ENCODE measurements around the gene TMEM63A. TPM values are rescaled to one million over a fixed set of nuclear protein-coding genes. Genes with fewer than 3 reads are reported as not detected.

Gene TMEM63A
- total RNA-seq, 1 donor from 2014 or later: 5.1 TPM

GRCh38 chr1:225903623-225904022 is 21.4 kb upstream of the TMEM63A start:
- no peaks in the 10 kb centered on the region for H3K36me3 ChIP-seq
- no peak overlapping the region for H3K4me2 ChIP-seq
- peaks cover 12% of the 10 kb centered on the region for H3K4me1 ChIP-seq
- no peaks in the 10 kb centered on the region for H4K20me1 ChIP-seq (ENCODE audit: low read depth)
- no peak overlapping the region for H3K9ac ChIP-seq
- Mint-ChIP-seq H3K9me3 (no peaks in the 10 kb centered on the region), H3K4me1 (peaks cover 10% of the 10 kb centered on the region), H3K36me3 (no peaks in the 10 kb centered on the region), H3K27ac (no peak overlapping the region), H3K27me3 (ENCODE audit: insufficient read depth, low read depth) (no peaks in the 10 kb centered on the region), H3K4me3 (no peak overlapping the region)
- no peak for DNase-seq (ENCODE audit: low spot score)
- H2AFZ ChIP-seq (replicated peaks): no peak overlapping the region
- H3K79me2 ChIP-seq (ENCODE audit: low read depth): no peaks in the 10 kb centered on the region
- no peaks in the 10 kb centered on the region for H3K9me3 ChIP-seq (ENCODE audit: low read depth)
- no peaks in the 10 kb centered on the region for H3K27me3 ChIP-seq
- peaks cover 6% of the 10 kb centered on the region for H3F3A ChIP-seq (ENCODE audit: low read depth)
- H3K27ac ChIP-seq: no peak overlapping the region
- no peak overlapping the region for H3K4me3 ChIP-seq
- TF ChIP-seq EZH2phosphoT487 (IDR thresholded peaks at IDR 0.05): no peak
- no peak for TF ChIP-seq EZH2 (IDR thresholded peaks at IDR 0.05)
- no peak for TF ChIP-seq CTCF (IDR thresholded peaks at IDR 0.05)

- H3K4me1 ChIP-seq: peaks cover 16% of the 10 kb centered on the region
- no peak overlapping the region for H3K9ac ChIP-seq
- peak overlapping the region; percentile 52 for H3K4me2 ChIP-seq
- H3K9me3 ChIP-seq (ENCODE audit: low read depth): no peaks in the 10 kb centered on the region
- TF ChIP-seq EZH2 (IDR thresholded peaks at IDR 0.05): no peak
- no peak for TF ChIP-seq CTCF (IDR thresholded peaks at IDR 0.05)
- no peak for TF ChIP-seq EZH2phosphoT487 (IDR thresholded peaks at IDR 0.05)
- H3K79me2 ChIP-seq (ENCODE audit: low read depth): no peaks in the 10 kb centered on the region
- H3K4me3 Mint-ChIP-seq: no peak overlapping the region
- H3K9me3 Mint-ChIP-seq: no peaks in the 10 kb centered on the region
- peaks cover 16% of the 10 kb centered on the region for H3K4me1 Mint-ChIP-seq
- H3K27ac Mint-ChIP-seq: peak overlapping the region; percentile 57
- no peak overlapping the region for H2AFZ ChIP-seq (replicated peaks)
- no peaks in the 10 kb centered on the region for H3K36me3 ChIP-seq
- H3K27me3 Mint-ChIP-seq (ENCODE audit: insufficient read depth, low read depth): no peaks in the 10 kb centered on the region
- H3K36me3 Mint-ChIP-seq: no peaks in the 10 kb centered on the region
- H3K4me3 ChIP-seq: no peak overlapping the region
- no peaks in the 10 kb centered on the region for H4K20me1 ChIP-seq (ENCODE audit: low read depth)
- DNase-seq (ENCODE audit: low spot score): peak; percentile 50
- H3K27ac ChIP-seq: no peak overlapping the region
- no peaks in the 10 kb centered on the region for H3K27me3 ChIP-seq
- peaks cover 6% of the 10 kb centered on the region for H3F3A ChIP-seq (ENCODE audit: low read depth)
Measured at GRCh38 chr1:225899044-225899925, 17.1 kb upstream of the TMEM63A start.

- Histone ChIP-seq H3K9ac (no peak overlapping the region), H3F3A (ENCODE audit: low read depth) (peaks cover 6% of the 10 kb centered on the region), H3K36me3 (no peaks in the 10 kb centered on the region), H3K9me3 (ENCODE audit: low read depth) (no peaks in the 10 kb centered on the region), H3K4me2 (no peak overlapping the region), H4K20me1 (ENCODE audit: low read depth) (no peaks in the 10 kb centered on the region), H3K27ac (no peak overlapping the region), H3K79me2 (ENCODE audit: low read depth) (no peaks in the 10 kb centered on the region), H2AFZ (replicated peaks) (no peak overlapping the region), H3K4me1 (peaks cover 16% of the 10 kb centered on the region), H3K4me3 (no peak overlapping the region), H3K27me3 (no peaks in the 10 kb centered on the region)
- H3K27ac Mint-ChIP-seq: no peak overlapping the region
- no peaks in the 10 kb centered on the region for H3K27me3 Mint-ChIP-seq (ENCODE audit: insufficient read depth, low read depth)
- no peak overlapping the region for H3K4me3 Mint-ChIP-seq
- H3K36me3 Mint-ChIP-seq: no peaks in the 10 kb centered on the region
- H3K4me1 Mint-ChIP-seq: peaks cover 16% of the 10 kb centered on the region
- TF ChIP-seq EZH2 (IDR thresholded peaks at IDR 0.05) (no peak), CTCF (IDR thresholded peaks at IDR 0.05) (no peak), EZH2phosphoT487 (IDR thresholded peaks at IDR 0.05) (no peak)
- DNase-seq (ENCODE audit: low spot score): no peak
- H3K9me3 Mint-ChIP-seq: no peaks in the 10 kb centered on the region
Measured at GRCh38 chr1:225897595-225898514, 15.7 kb upstream of the TMEM63A start.
